ENCODE data around the gene ATP5F1D. TPM values are rescaled to one million over a fixed set of nuclear protein-coding genes. Genes with fewer than 3 reads are reported as not detected.
A peak's percentile ranks its signal among the peaks of the same experiment; 100 is the strongest.

Gene ATP5F1D
- total RNA-seq, 1 donor from 2014 or later, result 501 TPM

DNA sequence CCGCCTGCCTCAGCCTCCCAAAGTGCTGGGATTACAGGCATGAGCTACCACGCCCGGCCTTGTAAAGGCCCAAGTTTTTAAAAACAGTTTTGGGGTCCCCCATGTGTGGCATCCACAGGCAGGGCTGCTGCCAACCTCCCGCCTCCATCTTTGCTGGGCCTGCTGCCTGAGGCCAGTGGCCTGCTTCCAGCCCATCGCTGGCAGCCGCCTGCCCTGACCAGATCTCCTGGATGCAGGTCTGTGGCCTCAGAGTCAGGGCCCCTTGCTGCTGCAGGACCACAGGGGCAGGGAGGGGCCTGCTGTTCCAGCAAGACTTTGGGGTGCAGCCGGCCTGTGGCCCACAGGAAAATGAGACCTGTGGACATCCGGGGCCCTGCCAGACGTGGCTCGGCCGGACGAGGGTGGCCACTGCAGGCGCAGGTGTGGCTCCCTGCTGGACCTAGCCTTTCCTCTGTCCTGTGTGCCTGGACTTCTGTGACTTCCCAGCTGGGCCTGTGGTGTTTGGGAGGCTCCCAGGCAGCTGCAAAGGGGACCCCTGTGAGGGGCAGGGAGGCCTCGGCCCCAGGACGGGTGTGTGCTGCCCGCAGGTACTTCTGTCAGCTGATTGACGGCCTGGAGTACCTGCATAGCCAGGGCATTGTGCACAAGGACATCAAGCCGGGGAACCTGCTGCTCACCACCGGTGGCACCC lies 21.6 kb upstream of the ATP5F1D start:
- Histone ChIP-seq H3K4me1 (peaks cover 89% of the 10 kb centered on the region), H3K36me3 (peaks cover 45% of the 10 kb centered on the region), H3K9me3 (replicated peaks) (no peaks in the 10 kb centered on the region), H3K4me3 (no peak overlapping the region), H3K27me3 (ENCODE audit: low read depth) (no peaks in the 10 kb centered on the region), H3K27ac (replicated peaks) (peak overlapping the region; percentile 94)
- intact Hi-C loops (cut with micrococcal nuclease), result no loop called here
- no peak for DNase-seq
- TF ChIP-seq, protein P1, sequence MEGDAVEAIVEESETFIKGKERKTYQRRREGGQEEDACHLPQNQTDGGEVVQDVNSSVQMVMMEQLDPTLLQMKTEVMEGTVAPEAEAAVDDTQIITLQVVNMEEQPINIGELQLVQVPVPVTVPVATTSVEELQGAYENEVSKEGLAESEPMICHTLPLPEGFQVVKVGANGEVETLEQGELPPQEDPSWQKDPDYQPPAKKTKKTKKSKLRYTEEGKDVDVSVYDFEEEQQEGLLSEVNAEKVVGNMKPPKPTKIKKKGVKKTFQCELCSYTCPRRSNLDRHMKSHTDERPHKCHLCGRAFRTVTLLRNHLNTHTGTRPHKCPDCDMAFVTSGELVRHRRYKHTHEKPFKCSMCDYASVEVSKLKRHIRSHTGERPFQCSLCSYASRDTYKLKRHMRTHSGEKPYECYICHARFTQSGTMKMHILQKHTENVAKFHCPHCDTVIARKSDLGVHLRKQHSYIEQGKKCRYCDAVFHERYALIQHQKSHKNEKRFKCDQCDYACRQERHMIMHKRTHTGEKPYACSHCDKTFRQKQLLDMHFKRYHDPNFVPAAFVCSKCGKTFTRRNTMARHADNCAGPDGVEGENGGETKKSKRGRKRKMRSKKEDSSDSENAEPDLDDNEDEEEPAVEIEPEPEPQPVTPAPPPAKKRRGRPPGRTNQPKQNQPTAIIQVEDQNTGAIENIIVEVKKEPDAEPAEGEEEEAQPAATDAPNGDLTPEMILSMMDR (IDR thresholded peaks at IDR 0.05; ENCODE audit: borderline replicate concordance), result no peak

DNA sequence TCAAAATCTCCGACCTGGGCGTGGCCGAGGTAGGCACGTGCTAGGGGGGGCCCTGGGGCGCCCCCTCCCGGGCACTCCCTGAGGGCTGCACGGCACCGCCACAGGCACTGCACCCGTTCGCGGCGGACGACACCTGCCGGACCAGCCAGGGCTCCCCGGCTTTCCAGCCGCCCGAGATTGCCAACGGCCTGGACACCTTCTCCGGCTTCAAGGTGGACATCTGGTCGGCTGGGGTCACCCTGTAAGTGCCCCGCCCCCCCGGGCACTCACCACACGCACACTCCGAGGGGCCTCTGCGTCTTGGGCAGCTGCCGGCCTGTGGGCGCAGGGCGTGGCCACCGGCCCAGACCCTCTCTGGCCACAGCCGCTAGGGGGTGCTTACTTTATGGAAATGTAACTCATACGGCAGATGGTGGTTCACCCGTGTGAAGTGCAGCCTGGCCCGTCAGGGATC lies 21.0 kb upstream of the ATP5F1D start:
- H3K4me3 ChIP-seq, result no peak overlapping the region
- TF ChIP-seq, protein P1 (IDR thresholded peaks at IDR 0.05; ENCODE audit: borderline replicate concordance), result no peak
- peaks cover 50% of the 10 kb centered on the region for H3K36me3 ChIP-seq
- intact Hi-C loops (cut with micrococcal nuclease), result no loop called here
- H3K9me3 ChIP-seq (replicated peaks), result no peaks in the 10 kb centered on the region
- peak overlapping the region; percentile 94 for H3K27ac ChIP-seq (replicated peaks)
- no peaks in the 10 kb centered on the region for H3K27me3 ChIP-seq (ENCODE audit: low read depth)
- H3K4me1 ChIP-seq, result peaks cover 83% of the 10 kb centered on the region
- DNase-seq, result no peak

DNA sequence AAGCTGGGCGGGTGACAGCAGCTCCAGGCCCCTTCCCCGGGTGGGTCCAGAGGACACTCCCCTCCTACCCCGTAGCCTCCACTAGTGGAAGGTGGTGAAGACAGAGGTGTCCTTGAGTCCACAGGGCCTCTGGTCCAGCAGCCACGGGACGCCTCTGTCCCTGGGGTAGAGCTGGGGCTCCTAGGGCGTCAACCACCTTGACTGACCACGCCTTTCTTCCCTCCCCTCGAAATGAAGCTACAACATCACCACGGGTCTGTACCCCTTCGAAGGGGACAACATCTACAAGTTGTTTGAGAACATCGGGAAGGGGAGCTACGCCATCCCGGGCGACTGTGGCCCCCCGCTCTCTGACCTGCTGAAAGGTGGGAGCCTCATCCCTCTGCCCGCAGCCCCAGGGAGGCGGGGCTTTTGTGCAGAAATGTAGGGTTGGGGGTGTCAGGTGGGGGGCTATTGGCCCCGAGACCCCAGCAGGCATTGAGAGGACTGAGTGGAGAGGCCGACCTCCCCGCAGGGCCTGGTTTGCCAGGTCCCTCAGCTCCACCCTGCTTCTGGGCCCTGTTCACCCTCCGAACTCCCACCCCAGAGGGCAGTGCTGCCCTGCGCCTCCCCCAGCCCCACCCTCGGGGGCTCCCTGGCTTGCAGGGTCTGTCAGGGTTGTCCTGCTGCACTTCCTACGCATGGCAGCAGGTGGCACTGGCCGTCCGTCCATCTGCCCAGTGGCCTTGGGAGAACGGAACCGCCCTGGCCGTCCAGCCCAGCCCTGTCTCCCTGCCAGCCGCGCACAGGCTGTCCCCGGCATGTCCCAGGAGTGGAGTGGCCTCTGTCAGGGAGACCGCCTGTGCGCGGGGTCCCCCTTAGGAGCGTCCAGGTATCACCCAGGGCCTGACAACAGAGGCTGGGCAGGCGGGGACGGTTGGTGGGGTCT lies 20.3 kb upstream of the ATP5F1D start:
- Histone ChIP-seq H3K4me1 (peaks cover 76% of the 10 kb centered on the region), H3K36me3 (peaks cover 57% of the 10 kb centered on the region), H3K27ac (replicated peaks) (peak overlapping the region; percentile 94), H3K9me3 (replicated peaks) (no peaks in the 10 kb centered on the region), H3K27me3 (ENCODE audit: low read depth) (no peaks in the 10 kb centered on the region), H3K4me3 (no peak overlapping the region)
- intact Hi-C loops (cut with micrococcal nuclease), result no loop called here
- TF ChIP-seq, protein P1 (IDR thresholded peaks at IDR 0.05; ENCODE audit: borderline replicate concordance), result peak; percentile 83
- peak; percentile 79 for DNase-seq

DNA sequence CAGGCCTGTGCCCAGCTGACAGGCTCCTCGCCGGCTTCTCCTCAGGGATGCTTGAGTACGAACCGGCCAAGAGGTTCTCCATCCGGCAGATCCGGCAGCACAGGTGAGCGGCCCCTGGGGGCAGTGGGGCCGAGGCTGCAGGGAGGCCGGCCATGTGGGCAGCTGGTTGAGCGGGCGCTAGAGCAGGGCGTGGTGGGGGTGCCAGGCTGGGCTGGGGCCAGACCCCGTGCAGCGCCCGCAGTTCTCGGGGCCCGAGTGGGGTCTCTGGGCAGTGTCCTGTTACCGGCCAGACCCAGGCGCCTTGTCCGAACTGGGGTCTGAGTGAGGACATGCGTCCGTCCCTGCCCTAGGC lies 19.7 kb upstream of the ATP5F1D start:
- no peaks in the 10 kb centered on the region for H3K27me3 ChIP-seq (ENCODE audit: low read depth)
- intact Hi-C loops (cut with micrococcal nuclease), result no loop called here
- peaks cover 69% of the 10 kb centered on the region for H3K4me1 ChIP-seq
- no peaks in the 10 kb centered on the region for H3K9me3 ChIP-seq (replicated peaks)
- H3K4me3 ChIP-seq, result no peak overlapping the region
- TF ChIP-seq, protein P1 (IDR thresholded peaks at IDR 0.05; ENCODE audit: borderline replicate concordance), result no peak
- H3K27ac ChIP-seq (replicated peaks), result peak overlapping the region; percentile 94
- DNase-seq, result no peak
- peaks cover 63% of the 10 kb centered on the region for H3K36me3 ChIP-seq

DNA sequence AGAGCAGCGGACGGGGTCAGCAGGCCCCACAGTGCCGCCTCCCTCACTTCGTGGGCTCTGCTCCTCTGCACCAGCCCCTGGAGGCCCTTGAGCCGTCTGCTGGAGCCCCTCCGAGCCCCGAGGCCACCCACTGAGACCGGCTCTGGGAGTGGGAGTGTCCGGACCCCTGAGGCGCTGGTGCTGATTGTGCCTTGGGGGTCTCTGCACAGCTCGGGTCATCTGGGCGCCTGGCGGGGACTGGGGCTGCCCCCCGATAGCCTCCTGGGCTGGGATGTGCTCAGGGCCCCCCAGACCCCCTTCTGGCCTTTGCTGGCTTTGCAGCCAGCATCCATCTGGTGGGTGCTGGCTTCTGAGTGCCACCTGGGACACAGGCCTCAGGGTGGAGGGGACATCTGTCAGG lies 19.2 kb upstream of the ATP5F1D start:
- peaks cover 64% of the 10 kb centered on the region for H3K4me1 ChIP-seq
- no peaks in the 10 kb centered on the region for H3K9me3 ChIP-seq (replicated peaks)
- H3K36me3 ChIP-seq, result peaks cover 69% of the 10 kb centered on the region
- peak overlapping the region; percentile 94 for H3K27ac ChIP-seq (replicated peaks)
- H3K4me3 ChIP-seq, result no peak overlapping the region
- no peaks in the 10 kb centered on the region for H3K27me3 ChIP-seq (ENCODE audit: low read depth)
- DNase-seq, result no peak
- intact Hi-C loops (cut with micrococcal nuclease), result no loop called here
- TF ChIP-seq, protein P1 (IDR thresholded peaks at IDR 0.05; ENCODE audit: borderline replicate concordance), result no peak

All from left ventricle myocardium inferior (tissue), 1 donor.